Measurements from ENCODE around the gene COG8.

COG8 gene

GRCh38 chr16:69285240-69285639 is 54.1 kb downstream of the COG8 start:
- no peak for DNase-seq

GRCh38 chr16:69283851-69284250 is 55.5 kb downstream of the COG8 start:
- DNase-seq, result no peak

GRCh38 chr16:69277413-69277812 is 62.0 kb downstream of the COG8 start:
- no peak for DNase-seq
